ENCODE results near the gene GAMT. TPM values are rescaled to one million over a fixed set of nuclear protein-coding genes. Genes with fewer than 3 reads are reported as not detected.
A peak's percentile ranks its signal among the peaks of the same experiment; 100 is the strongest.

The GAMT gene
- total and polyA plus RNA-seq, 2 of the 13 experiments (the other 11 are each of a cell fraction or from before 2014, with no cell fraction given), result 115 to 124 TPM

DNA sequence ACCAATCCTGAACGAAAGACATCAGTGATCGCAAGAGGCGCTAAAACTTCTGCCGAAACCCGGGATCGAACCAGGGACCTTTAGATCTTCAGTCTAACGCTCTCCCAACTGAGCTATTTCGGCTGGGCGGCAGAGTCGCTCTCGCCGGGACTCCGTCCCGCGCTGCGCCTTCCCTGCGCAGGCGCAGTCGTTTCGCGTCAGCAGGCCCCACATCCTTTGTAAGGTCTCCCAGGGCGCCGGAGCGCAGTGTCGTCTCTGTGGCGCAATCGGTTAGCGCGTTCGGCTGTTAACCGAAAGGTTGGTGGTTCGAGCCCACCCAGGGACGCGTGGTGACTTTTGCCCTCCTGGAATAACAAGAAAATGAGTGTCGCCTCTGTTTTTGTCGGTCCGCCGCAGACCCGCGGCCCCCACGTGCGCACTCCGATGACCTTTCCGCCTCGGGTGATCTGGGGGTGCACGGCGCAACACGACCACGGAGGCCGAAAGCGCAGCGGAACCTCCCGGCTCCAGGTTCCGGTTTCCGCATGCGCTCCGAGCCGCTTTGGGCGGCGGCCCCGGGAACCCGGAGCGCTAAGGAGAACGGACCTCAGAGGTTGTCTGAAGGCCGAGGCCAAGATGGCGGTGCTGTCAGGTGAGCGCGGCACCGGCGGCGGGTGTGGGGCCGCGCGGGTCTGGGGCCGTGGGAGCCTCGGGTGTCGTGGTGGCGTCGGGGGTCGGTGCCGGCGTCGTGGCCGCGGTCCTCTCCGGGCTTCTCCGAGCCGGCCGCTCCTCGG lies 17.8 kb downstream of the GAMT start, which contains the start of gene NDUFS7 (continued):
- peak; percentile 95 for TF ChIP-seq TERF1 (CRISPR knock-in tag; IDR thresholded peaks at IDR 0.05)
- no peak for TF ChIP-seq ZNF644 (CRISPR knock-in tag; IDR thresholded peaks at IDR 0.05; ENCODE audit: low read depth)
- TF ChIP-seq SRY (CRISPR knock-in tag; IDR thresholded peaks at IDR 0.05), result peak; percentile 84
- peak; percentile 72 for TF ChIP-seq MEIS2 (CRISPR knock-in tag; IDR thresholded peaks at IDR 0.05)
- TF ChIP-seq MIER2 (CRISPR knock-in tag; IDR thresholded peaks at IDR 0.05), result peak; percentile 73; the same call in 1 of the 2 replicates
- TF ChIP-seq STAG1 (CRISPR knock-in tag; IDR thresholded peaks at IDR 0.05), result peak; percentile 46
- TF ChIP-seq BRF2 (CRISPR knock-in tag; IDR thresholded peaks at IDR 0.05), result peak; percentile 95
- TF ChIP-seq KLF16 (CRISPR knock-in tag; IDR thresholded peaks at IDR 0.05), result peak in 1 of 2 experiments; percentile 98; a peak in 2 of 4 replicates
- TF ChIP-seq, protein P1, sequence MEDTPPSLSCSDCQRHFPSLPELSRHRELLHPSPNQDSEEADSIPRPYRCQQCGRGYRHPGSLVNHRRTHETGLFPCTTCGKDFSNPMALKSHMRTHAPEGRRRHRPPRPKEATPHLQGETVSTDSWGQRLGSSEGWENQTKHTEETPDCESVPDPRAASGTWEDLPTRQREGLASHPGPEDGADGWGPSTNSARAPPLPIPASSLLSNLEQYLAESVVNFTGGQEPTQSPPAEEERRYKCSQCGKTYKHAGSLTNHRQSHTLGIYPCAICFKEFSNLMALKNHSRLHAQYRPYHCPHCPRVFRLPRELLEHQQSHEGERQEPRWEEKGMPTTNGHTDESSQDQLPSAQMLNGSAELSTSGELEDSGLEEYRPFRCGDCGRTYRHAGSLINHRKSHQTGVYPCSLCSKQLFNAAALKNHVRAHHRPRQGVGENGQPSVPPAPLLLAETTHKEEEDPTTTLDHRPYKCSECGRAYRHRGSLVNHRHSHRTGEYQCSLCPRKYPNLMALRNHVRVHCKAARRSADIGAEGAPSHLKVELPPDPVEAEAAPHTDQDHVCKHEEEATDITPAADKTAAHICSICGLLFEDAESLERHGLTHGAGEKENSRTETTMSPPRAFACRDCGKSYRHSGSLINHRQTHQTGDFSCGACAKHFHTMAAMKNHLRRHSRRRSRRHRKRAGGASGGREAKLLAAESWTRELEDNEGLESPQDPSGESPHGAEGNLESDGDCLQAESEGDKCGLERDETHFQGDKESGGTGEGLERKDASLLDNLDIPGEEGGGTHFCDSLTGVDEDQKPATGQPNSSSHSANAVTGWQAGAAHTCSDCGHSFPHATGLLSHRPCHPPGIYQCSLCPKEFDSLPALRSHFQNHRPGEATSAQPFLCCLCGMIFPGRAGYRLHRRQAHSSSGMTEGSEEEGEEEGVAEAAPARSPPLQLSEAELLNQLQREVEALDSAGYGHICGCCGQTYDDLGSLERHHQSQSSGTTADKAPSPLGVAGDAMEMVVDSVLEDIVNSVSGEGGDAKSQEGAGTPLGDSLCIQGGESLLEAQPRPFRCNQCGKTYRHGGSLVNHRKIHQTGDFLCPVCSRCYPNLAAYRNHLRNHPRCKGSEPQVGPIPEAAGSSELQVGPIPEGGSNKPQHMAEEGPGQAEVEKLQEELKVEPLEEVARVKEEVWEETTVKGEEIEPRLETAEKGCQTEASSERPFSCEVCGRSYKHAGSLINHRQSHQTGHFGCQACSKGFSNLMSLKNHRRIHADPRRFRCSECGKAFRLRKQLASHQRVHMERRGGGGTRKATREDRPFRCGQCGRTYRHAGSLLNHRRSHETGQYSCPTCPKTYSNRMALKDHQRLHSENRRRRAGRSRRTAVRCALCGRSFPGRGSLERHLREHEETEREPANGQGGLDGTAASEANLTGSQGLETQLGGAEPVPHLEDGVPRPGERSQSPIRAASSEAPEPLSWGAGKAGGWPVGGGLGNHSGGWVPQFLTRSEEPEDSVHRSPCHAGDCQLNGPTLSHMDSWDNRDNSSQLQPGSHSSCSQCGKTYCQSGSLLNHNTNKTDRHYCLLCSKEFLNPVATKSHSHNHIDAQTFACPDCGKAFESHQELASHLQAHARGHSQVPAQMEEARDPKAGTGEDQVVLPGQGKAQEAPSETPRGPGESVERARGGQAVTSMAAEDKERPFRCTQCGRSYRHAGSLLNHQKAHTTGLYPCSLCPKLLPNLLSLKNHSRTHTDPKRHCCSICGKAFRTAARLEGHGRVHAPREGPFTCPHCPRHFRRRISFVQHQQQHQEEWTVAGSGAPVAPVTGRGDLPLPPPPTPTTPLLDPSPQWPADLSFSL (CRISPR knock-in tag; IDR thresholded peaks at IDR 0.05), result peak; percentile 77; the same call in 1 of the 2 replicates
- peak; percentile 92 for TF ChIP-seq AGO1 (IDR thresholded peaks at IDR 0.05; ENCODE audit: low read depth, low read length, poor library complexity, severe bottlenecking)
- TF ChIP-seq BORCS8-MEF2B (CRISPR knock-in tag; IDR thresholded peaks at IDR 0.05), result peak; percentile 96
- TF ChIP-seq, protein P2, sequence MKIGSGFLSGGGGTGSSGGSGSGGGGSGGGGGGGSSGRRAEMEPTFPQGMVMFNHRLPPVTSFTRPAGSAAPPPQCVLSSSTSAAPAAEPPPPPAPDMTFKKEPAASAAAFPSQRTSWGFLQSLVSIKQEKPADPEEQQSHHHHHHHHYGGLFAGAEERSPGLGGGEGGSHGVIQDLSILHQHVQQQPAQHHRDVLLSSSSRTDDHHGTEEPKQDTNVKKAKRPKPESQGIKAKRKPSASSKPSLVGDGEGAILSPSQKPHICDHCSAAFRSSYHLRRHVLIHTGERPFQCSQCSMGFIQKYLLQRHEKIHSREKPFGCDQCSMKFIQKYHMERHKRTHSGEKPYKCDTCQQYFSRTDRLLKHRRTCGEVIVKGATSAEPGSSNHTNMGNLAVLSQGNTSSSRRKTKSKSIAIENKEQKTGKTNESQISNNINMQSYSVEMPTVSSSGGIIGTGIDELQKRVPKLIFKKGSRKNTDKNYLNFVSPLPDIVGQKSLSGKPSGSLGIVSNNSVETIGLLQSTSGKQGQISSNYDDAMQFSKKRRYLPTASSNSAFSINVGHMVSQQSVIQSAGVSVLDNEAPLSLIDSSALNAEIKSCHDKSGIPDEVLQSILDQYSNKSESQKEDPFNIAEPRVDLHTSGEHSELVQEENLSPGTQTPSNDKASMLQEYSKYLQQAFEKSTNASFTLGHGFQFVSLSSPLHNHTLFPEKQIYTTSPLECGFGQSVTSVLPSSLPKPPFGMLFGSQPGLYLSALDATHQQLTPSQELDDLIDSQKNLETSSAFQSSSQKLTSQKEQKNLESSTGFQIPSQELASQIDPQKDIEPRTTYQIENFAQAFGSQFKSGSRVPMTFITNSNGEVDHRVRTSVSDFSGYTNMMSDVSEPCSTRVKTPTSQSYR (CRISPR knock-in tag; IDR thresholded peaks at IDR 0.05; ENCODE audit: borderline replicate concordance), result peak; percentile 57; the same call in 1 of the 2 replicates
- TF ChIP-seq TOPORS (CRISPR knock-in tag; IDR thresholded peaks at IDR 0.05), result peak; percentile 99
- peak; percentile 74 for TF ChIP-seq HNF4A (CRISPR knock-in tag; IDR thresholded peaks at IDR 0.05)
- TF ChIP-seq POLR2G (IDR thresholded peaks at IDR 0.05; ENCODE audit: low read depth, low read length), result peak; percentile 72

Measured in HepG2 (cell line).